ENCODE results near the gene SPINT3.

DNA sequence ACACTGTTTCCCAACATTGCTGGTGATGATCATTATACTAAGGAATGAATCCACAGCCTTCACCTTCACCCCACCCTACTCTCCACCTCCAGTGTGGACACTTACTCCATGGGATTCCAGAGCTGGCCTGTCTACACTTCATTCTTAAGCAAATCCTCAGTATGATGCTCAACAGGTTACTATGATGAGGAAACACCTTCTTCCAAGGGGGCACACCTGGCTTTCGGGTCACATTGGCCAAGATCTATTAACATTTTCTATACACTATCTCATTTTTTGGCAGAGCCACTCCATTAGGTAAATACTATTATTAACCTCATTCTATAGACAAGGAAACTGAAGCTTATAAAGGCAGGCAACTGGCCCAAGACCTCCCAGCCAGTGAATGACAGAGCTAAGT, 39.8 kb upstream of the SPINT3 start:
- TF ChIP-seq, protein P1, sequence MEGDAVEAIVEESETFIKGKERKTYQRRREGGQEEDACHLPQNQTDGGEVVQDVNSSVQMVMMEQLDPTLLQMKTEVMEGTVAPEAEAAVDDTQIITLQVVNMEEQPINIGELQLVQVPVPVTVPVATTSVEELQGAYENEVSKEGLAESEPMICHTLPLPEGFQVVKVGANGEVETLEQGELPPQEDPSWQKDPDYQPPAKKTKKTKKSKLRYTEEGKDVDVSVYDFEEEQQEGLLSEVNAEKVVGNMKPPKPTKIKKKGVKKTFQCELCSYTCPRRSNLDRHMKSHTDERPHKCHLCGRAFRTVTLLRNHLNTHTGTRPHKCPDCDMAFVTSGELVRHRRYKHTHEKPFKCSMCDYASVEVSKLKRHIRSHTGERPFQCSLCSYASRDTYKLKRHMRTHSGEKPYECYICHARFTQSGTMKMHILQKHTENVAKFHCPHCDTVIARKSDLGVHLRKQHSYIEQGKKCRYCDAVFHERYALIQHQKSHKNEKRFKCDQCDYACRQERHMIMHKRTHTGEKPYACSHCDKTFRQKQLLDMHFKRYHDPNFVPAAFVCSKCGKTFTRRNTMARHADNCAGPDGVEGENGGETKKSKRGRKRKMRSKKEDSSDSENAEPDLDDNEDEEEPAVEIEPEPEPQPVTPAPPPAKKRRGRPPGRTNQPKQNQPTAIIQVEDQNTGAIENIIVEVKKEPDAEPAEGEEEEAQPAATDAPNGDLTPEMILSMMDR (IDR thresholded peaks at IDR 0.05 in 4 of 5, conservative IDR thresholded peaks at IDR 0.05 in 1 of 5) = no peak
- TF ChIP-seq POLR2A (IDR thresholded peaks at IDR 0.05) = no peak

Measured in gastrocnemius medialis (tissue), 4 donors.